Osteocyte (in vitro differentiated cells): Measurements from ENCODE around the gene TAC4. TPM values are rescaled to one million over a fixed set of nuclear protein-coding genes. Genes with fewer than 3 reads are reported as not detected.

Source experiments
- DNase-seq: peaks from one replicate; pipeline ENCODE4 v3.0.0; 2021; ENCODE audit warnings: mixed read lengths; ENCODE audit not compliant: unreplicated experiment; ENCODE audit errors: extremely low spot score
- H3K27ac Mint-ChIP-seq: one replicate; pipeline ENCODE4 v1.8.0; 2021; ENCODE audit warnings: mild to moderate bottlenecking, mixed read lengths; ENCODE audit not compliant: unreplicated experiment
- H3K27me3 Mint-ChIP-seq: one replicate; pipeline ENCODE4 v1.8.0; 2021; ENCODE audit warnings: mixed read lengths; ENCODE audit not compliant: unreplicated experiment
- H3K36me3 Mint-ChIP-seq: one replicate; pipeline ENCODE4 v1.8.0; 2021; ENCODE audit warnings: mixed read lengths; ENCODE audit not compliant: unreplicated experiment
- H3K4me1 Mint-ChIP-seq: one replicate; pipeline ENCODE4 v1.8.0; 2021; ENCODE audit warnings: mixed read lengths; ENCODE audit not compliant: unreplicated experiment
- H3K4me3 Mint-ChIP-seq: one replicate; pipeline ENCODE4 v1.8.0; 2021; ENCODE audit warnings: mild to moderate bottlenecking, moderate library complexity, mixed read lengths; ENCODE audit not compliant: unreplicated experiment
- H3K9me3 Mint-ChIP-seq: one replicate; pipeline ENCODE4 v1.8.0; 2021; ENCODE audit warnings: mixed read lengths; ENCODE audit not compliant: unreplicated experiment
- CTCF ChIP-seq: fragments of 200-600 bp; sonication (generic); IDR thresholded peaks from 2 replicates; pipeline ENCODE4 v1.5.0; 2021; ENCODE audit warnings: antibody characterized with exemption, mild to moderate bottlenecking, moderate library complexity
- total RNA-seq: library from RNA; stranded (reverse); gene quantifications from 2 replicates; pipeline ENCODE4 v1.2.1, GENCODE V29; 2021

TAC4 gene
- total RNA-seq, 1 donor from 2014 or later = not detected

DNA sequence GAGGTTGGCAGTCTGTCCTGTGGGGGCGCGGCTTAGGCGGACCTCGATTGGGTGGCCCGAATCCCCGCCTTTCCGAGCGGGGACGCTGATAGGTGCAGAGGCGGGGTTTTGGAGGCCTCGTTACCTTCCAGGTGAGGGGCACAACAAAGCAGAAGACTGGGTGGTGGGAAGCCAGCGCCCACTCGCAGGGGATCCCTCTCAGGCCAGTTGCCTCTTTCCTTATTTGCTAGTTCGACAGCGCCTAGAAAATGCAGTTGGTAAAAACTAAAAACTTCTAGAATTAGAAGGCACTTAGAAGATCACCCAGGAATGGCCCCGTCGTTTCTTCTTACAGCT is 58.7 kb downstream of the TAC4 start:
- no peak for DNase-seq
- peaks cover 42% of the 10 kb centered on the region for H3K4me1 Mint-ChIP-seq
- peak overlapping the region; percentile 94 for H3K4me3 Mint-ChIP-seq
- peaks cover 6% of the 10 kb centered on the region for H3K27me3 Mint-ChIP-seq
- H3K27ac Mint-ChIP-seq = peak overlapping the region; percentile 97
- no peak for TF ChIP-seq CTCF
- no peaks in the 10 kb centered on the region for H3K9me3 Mint-ChIP-seq
- peaks cover 14% of the 10 kb centered on the region for H3K36me3 Mint-ChIP-seq

- Mint-ChIP-seq H3K36me3 (peaks cover 14% of the 10 kb centered on the region), H3K4me1 (peaks cover 42% of the 10 kb centered on the region), H3K4me3 (peak within 1 kb of the TSS; percentile 94), H3K9me3 (no peaks in the 10 kb centered on the region), H3K27ac (peak within 1 kb of the TSS; percentile 97), H3K27me3 (peaks cover 7% of the 10 kb centered on the region)
- no peak for TF ChIP-seq CTCF
- DNase-seq = peak; percentile 99
These were observed 59.2 kb downstream of the TAC4 start, which contains the start of gene KAT7 for GRCh38 chr17:49788478-49789242. TSS of gene KAT7 (plus strand) at chr17:49788681. CDS start at chr17:49788835, 154 bp downstream.

Other genes starting within 250 kb of the TAC4 start
- 63.9 and 68.6 TPM in 2 replicates for gene SPOP, start 170.0 kb downstream of the TAC4 start, total RNA-seq
- 60.0 and 62.0 TPM in 2 replicates for gene SLC35B1, start 140.1 kb downstream of the TAC4 start, total RNA-seq
- gene FAM117A, start 83.9 kb downstream of the TAC4 start, total RNA-seq = 2.7 TPM in 2 replicates
- 50.5 and 58.0 TPM in 2 replicates for gene KAT7, start 59.4 kb downstream of the TAC4 start, total RNA-seq
- not detected in 2 replicates for gene DLX4, start 121.1 kb upstream of the TAC4 start, total RNA-seq
- not detected in 2 replicates for gene DLX3, start 147.2 kb upstream of the TAC4 start, total RNA-seq
- 201 and 221 TPM in 2 replicates for gene ITGA3, start 208.0 kb upstream of the TAC4 start, total RNA-seq
- gene PDK2, start 247.3 kb upstream of the TAC4 start, total RNA-seq = 66.2 and 67.0 TPM in 2 replicates